Measurements from ENCODE around the gene KCNJ16.
A peak's percentile ranks its signal among the peaks of the same experiment; 100 is the strongest.

Gene KCNJ16

GRCh38 chr17:70137451-70138230, 62.6 kb downstream of the KCNJ16 start:
- peak; percentile 96 for DNase-seq (ENCODE audit: low read depth)
- peak overlapping the region; percentile 45 for H3K4me3 ChIP-seq (replicated peaks; ENCODE audit: low read depth, low read length)
- TF ChIP-seq CTCF (IDR thresholded peaks at IDR 0.05; ENCODE audit: low read length, missing control alignments) = no peak

GRCh38 chr17:70138291-70138865, 63.4 kb downstream of the KCNJ16 start:
- H3K4me3 ChIP-seq (replicated peaks; ENCODE audit: low read depth, low read length) = no peak overlapping the region
- peak; percentile 14 for DNase-seq (ENCODE audit: low read depth)
- no peak for TF ChIP-seq CTCF (IDR thresholded peaks at IDR 0.05; ENCODE audit: low read length, missing control alignments)

GRCh38 chr17:70139449-70139993, 64.5 kb downstream of the KCNJ16 start:
- no peak overlapping the region for H3K4me3 ChIP-seq (replicated peaks; ENCODE audit: low read depth, low read length)
- no peak for TF ChIP-seq CTCF (IDR thresholded peaks at IDR 0.05; ENCODE audit: low read length, missing control alignments)
- no peak for DNase-seq (ENCODE audit: low read depth)

- peak; percentile 65 for DNase-seq (ENCODE audit: low read depth)
- TF ChIP-seq CTCF (IDR thresholded peaks at IDR 0.05; ENCODE audit: low read length, missing control alignments) = peak; percentile 54
- H3K4me3 ChIP-seq (replicated peaks; ENCODE audit: low read depth, low read length) = no peak overlapping the region
These were observed 69.3 kb downstream of the KCNJ16 start for GRCh38 chr17:70144260-70144846.

GRCh38 chr17:70153210-70153609, 78.2 kb downstream of the KCNJ16 start:
- no peak for TF ChIP-seq CTCF (IDR thresholded peaks at IDR 0.05; ENCODE audit: low read length, missing control alignments)
- DNase-seq (ENCODE audit: low read depth) = no peak
- H3K4me3 ChIP-seq (replicated peaks; ENCODE audit: low read depth, low read length) = no peak overlapping the region

GRCh38 chr17:70157151-70157550, 82.1 kb downstream of the KCNJ16 start:
- H3K4me3 ChIP-seq (replicated peaks; ENCODE audit: low read depth, low read length) = no peak overlapping the region
- TF ChIP-seq CTCF (IDR thresholded peaks at IDR 0.05; ENCODE audit: low read length, missing control alignments) = no peak
- DNase-seq (ENCODE audit: low read depth) = no peak
